PC-9 (cell line): ENCODE results near the gene TLDC2.

Experiments used
- CTCF ChIP-seq: fragments of 200-600 bp; sonication (generic); conservative IDR thresholded peaks from 2 replicates; pipeline ENCODE4 v1.6.1; 2017; ENCODE audit warnings: mixed run types, antibody characterized with exemption, mild to moderate bottlenecking, moderate library complexity
- EZH2 ChIP-seq: fragments of 200-600 bp; sonication (generic); IDR thresholded peaks from 2 replicates; pipeline ENCODE4 v1.8.0; 2017; ENCODE audit warnings: antibody characterized with exemption, low read depth

- peak; percentile 94 for TF ChIP-seq CTCF
- no peak for TF ChIP-seq EZH2
These were observed 11.2 kb downstream of the TLDC2 start for GRCh38 chr20:36886859-36887751.
